B cell (primary cell): ENCODE results near the gene CDRT15. TPM values are rescaled to one million over a fixed set of nuclear protein-coding genes. Genes with fewer than 3 reads are reported as not detected.
A peak's percentile ranks its signal among the peaks of the same experiment; 100 is the strongest.

Experiments used
- ATAC-seq: fragments of 200-7000 bp; cut with Tn5 transposase; one replicate; pipeline ENCODE4 v1.10.0; 2021; ENCODE audit warnings: low read depth, mild to moderate bottlenecking, moderate number of reproducible peaks, moderate library complexity
- CTCF ChIA-PET: fragments of 350-600 bp; sonication (Branson Sonifier 250); formaldehyde crosslinking; loops from one replicate; lab custom pipeline; 2021; ENCODE audit warnings: antibody characterized with exemption, inconsistent platforms; lab: Charles Lee
- POLR2A ChIA-PET: fragments of 350-600 bp; sonication (Branson Sonifier 250); formaldehyde crosslinking; loops from one replicate; lab custom pipeline; 2021; ENCODE audit warnings: antibody characterized with exemption; lab: Charles Lee
- DNase-seq: peaks from one replicate; pipeline ENCODE4 v3.0.0; 2013
- H2AFZ ChIP-seq: 2 replicates; pipeline ENCODE4 v1.6.1; 2012; ENCODE audit warnings: mild to moderate bottlenecking, low read depth, low read length; ENCODE audit not compliant: insufficient read depth, poor library complexity, severe bottlenecking
- H3K27ac ChIP-seq, 2 donors: 1 replicate in 1 of 2; 2 replicates in 1 of 2; pipeline ENCODE4 v1.5.1; 2012 to 2013; ENCODE audit warnings: low read length in 2 of 2, mild to moderate bottlenecking in 2 of 2, moderate library complexity in 1 of 2
- H3K27me3 ChIP-seq, 4 experiments: fragments of 200-600 bp in 1 of 4; sonication (generic) in 1 of 4; replicated peaks in 1 of 4; 1 replicate in 2 of 4; 2 replicates in 2 of 4; pipeline versions ENCODE4 v1.6.1 to v1.7.0; 2013 to 2016; ENCODE audit warnings: low read length in 3 of 4, mild to moderate bottlenecking in 2 of 4, mixed read lengths in 1 of 4, moderate library complexity in 1 of 4; ENCODE audit not compliant: insufficient read depth in 4 of 4, control insufficient read depth in 3 of 4; ENCODE audit errors: control extremely low read depth in 1 of 4
- H3K36me3 ChIP-seq, 2 experiments: replicated peaks in 1 of 2; 1 replicate in 1 of 2; 2 replicates in 1 of 2; pipeline versions ENCODE4 v1.6.1 to v1.7.1; 2013; ENCODE audit warnings: low read length in 1 of 2; ENCODE audit not compliant: insufficient read depth in 2 of 2, control insufficient read depth in 1 of 2; ENCODE audit errors: control extremely low read depth in 1 of 2, extremely low read depth in 1 of 2
- H3K4me1 ChIP-seq, 2 donors: fragments of 200-600 bp in 1 of 2; sonication (generic) in 1 of 2; 1 replicate in 1 of 2; 2 replicates in 1 of 2; pipeline versions ENCODE4 v1.5.1 to v1.6.1; 2013 to 2017; ENCODE audit warnings: low read length in 2 of 2; ENCODE audit not compliant: control insufficient read depth in 2 of 2, insufficient read depth in 2 of 2
- H3K4me2 ChIP-seq: replicated peaks from 2 replicates; pipeline ENCODE3; 2012; ENCODE audit warnings: mild to moderate bottlenecking, low read depth, low read length; ENCODE audit not compliant: poor library complexity, severe bottlenecking
- H3K4me3 ChIP-seq, 5 experiments: fragments of 200-600 bp in 1 of 5; sonication (generic) in 1 of 5; 1 replicate in 3 of 5; 2 replicates in 2 of 5; pipeline versions ENCODE4 v1.5.1 to v1.7.0; 2011 to 2016; ENCODE audit warnings: low read length in 4 of 5, mild to moderate bottlenecking in 4 of 5, low read depth in 2 of 5, control low read depth in 1 of 5, moderate library complexity in 1 of 5; ENCODE audit not compliant: insufficient read depth in 1 of 5; ENCODE audit errors: control extremely low read depth in 1 of 5, extremely low read depth in 1 of 5
- H3K79me2 ChIP-seq: fragments of 200-600 bp; sonication (generic); one replicate; pipeline ENCODE4 v1.6.0; 2016; ENCODE audit warnings: low read length; ENCODE audit not compliant: control insufficient read depth, insufficient read depth
- H3K9ac ChIP-seq: fragments of 200-600 bp; sonication (generic); 2 replicates; pipeline ENCODE4 v1.6.1; 2017; ENCODE audit warnings: mild to moderate bottlenecking, low read length, moderate library complexity
- H3K9me3 ChIP-seq, 3 donors: one replicate each; pipeline versions ENCODE4 v1.6.1 to v1.7.1; 2013; ENCODE audit warnings: low read length in 2 of 3; ENCODE audit not compliant: control insufficient read depth in 2 of 3, insufficient read depth in 1 of 3; ENCODE audit errors: control extremely low read depth in 1 of 3
- H4K20me1 ChIP-seq: 2 replicates; pipeline ENCODE4 v1.6.0; 2012; ENCODE audit warnings: mild to moderate bottlenecking, low read length; ENCODE audit not compliant: insufficient read depth, control insufficient read depth, poor library complexity, severe bottlenecking
- H3K27ac Mint-ChIP-seq: one replicate; pipeline ENCODE4 v1.8.0; 2021; ENCODE audit warnings: mixed read lengths
- H3K27me3 Mint-ChIP-seq: one replicate; pipeline ENCODE4 v1.8.0; 2021; ENCODE audit warnings: mixed read lengths
- H3K4me1 Mint-ChIP-seq: one replicate; pipeline ENCODE4 v1.8.0; 2021; ENCODE audit warnings: mixed read lengths
- H3K4me3 Mint-ChIP-seq: one replicate; pipeline ENCODE4 v1.8.0; 2021; ENCODE audit warnings: mixed read lengths
- H3K9me3 Mint-ChIP-seq: one replicate; pipeline ENCODE4 v1.8.0; 2022; ENCODE audit warnings: mixed read lengths; ENCODE audit not compliant: insufficient read depth
- EZH2 ChIP-seq: IDR thresholded peaks from 2 replicates; pipeline ENCODE4 v1.6.1; 2012; ENCODE audit warnings: borderline replicate concordance, low read depth, mild to moderate bottlenecking, moderate library complexity, low read length; ENCODE audit not compliant: insufficient read depth, poor library complexity, severe bottlenecking
- WGBS: methylation state at CpG from one replicate; pipeline ENCODE4 v1.1.5; 2013; ENCODE audit warnings: missing lambda C conversion rate; ENCODE audit not compliant: insufficient coverage; 5-methylcytosine and 5-hydroxymethylcytosine counted together
- intact Hi-C: fragments of 100-400 bp; cut with micrococcal nuclease; formaldehyde crosslinking; loops from one replicate; pipeline ENCODE4 v1.10.0; 2022
- polyA plus RNA-seq: library from polyadenylated mRNA; depleted of rRNA; stranded (reverse); fragments of >200 nt; gene quantifications from 2 replicates; pipeline ENCODE4 v1.2.3, GENCODE V29; 2012
- total RNA-seq, 2 donors: library from RNA; stranded (reverse); fragments of 120-200 nt in 1 of 2; gene quantifications; 1 replicate in 1 of 2; 2 replicates in 1 of 2; pipeline versions ENCODE4 v1.2.3 to v1.2.4, GENCODE V29; 2013 to 2022
- TF ChIP-seq, protein P1 (sequence below): fragments of 200-600 bp; IDR thresholded peaks from one replicate; pipeline ENCODE4 v1.8.0; 2022; ENCODE audit warnings: antibody characterized with exemption, mild to moderate bottlenecking

The CDRT15 gene
- total and polyA plus RNA-seq, 2 donors (not counting 1 experiment from before 2014, with no cell fraction given), result not detected

GRCh38 chr17:14197057-14197456 lies 39.6 kb downstream of the CDRT15 start:
- Histone ChIP-seq H3K79me2 (no peaks in the 10 kb centered on the region), H3K4me1 (peaks cover 7 to 14% of the 10 kb centered on the region in 2 donors), H3K9ac (no peak overlapping the region), H3K9me3 (peaks cover 0 to 1% (median 0%) of the 10 kb centered on the region in 3 donors), H3K4me2 (no peak overlapping the region), H2AFZ (no peak overlapping the region), H3K27me3 (peaks cover 0 to 3% (median 1%) of the 10 kb centered on the region in 4 experiments), H4K20me1 (peaks cover 46% of the 10 kb centered on the region), H3K36me3 (no peaks in the 10 kb centered on the region), H3K4me3 (no peak overlapping the region), H3K27ac (no peak overlapping the region)
- CTCF ChIA-PET, result no interaction called here
- Mint-ChIP-seq H3K4me1 (peaks cover 19% of the 10 kb centered on the region), H3K9me3 (no peaks in the 10 kb centered on the region), H3K27me3 (peaks cover 21% of the 10 kb centered on the region), H3K27ac (no peak overlapping the region), H3K4me3 (no peak overlapping the region)
- intact Hi-C loops, result no loop called here
- ATAC-seq (no peak), DNase-seq (no peak)
- TF ChIP-seq EZH2, result no peak
- TF ChIP-seq, protein P1, sequence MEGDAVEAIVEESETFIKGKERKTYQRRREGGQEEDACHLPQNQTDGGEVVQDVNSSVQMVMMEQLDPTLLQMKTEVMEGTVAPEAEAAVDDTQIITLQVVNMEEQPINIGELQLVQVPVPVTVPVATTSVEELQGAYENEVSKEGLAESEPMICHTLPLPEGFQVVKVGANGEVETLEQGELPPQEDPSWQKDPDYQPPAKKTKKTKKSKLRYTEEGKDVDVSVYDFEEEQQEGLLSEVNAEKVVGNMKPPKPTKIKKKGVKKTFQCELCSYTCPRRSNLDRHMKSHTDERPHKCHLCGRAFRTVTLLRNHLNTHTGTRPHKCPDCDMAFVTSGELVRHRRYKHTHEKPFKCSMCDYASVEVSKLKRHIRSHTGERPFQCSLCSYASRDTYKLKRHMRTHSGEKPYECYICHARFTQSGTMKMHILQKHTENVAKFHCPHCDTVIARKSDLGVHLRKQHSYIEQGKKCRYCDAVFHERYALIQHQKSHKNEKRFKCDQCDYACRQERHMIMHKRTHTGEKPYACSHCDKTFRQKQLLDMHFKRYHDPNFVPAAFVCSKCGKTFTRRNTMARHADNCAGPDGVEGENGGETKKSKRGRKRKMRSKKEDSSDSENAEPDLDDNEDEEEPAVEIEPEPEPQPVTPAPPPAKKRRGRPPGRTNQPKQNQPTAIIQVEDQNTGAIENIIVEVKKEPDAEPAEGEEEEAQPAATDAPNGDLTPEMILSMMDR, result no peak
- WGBS, result 94% methylated on average over 2 of the region's 2 CpGs
- POLR2A ChIA-PET, result no interaction called here

DNA sequence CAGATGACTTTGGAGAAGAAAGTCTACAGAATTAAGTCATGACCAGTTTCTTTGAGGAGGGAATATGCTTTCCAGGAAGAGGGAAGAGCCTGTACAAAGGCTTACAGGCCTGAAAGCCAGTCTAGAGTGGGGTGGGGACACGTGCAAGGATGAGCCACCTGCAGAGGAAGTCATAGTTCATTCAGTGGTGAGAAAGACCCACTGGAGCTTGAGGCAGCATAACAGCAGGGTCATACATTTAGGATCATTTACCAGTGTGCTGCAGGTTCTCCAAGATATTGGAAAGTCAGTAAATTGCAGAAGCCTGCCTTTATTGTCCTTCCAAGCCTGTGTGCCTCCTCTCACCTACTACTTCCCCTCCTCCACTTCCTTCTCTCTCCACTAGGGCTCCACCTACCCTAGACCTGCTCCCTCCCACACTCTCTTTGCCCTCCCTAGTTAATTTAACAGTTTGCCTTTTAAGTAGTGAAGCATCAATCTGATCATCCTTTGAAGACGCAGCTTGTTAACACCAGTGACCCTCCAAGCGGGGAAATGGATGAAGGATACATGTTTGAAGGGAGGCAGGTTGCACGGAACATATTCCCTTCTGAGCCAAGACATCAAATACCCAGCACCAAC lies 40.2 kb downstream of the CDRT15 start:
- no peaks in the 10 kb centered on the region for H3K36me3 ChIP-seq
- Mint-ChIP-seq H3K4me1 (peaks cover 24% of the 10 kb centered on the region), H3K27me3 (peaks cover 21% of the 10 kb centered on the region), H3K4me3 (no peak overlapping the region), H3K9me3 (no peaks in the 10 kb centered on the region), H3K27ac (no peak overlapping the region)
- H3K4me1 ChIP-seq, result peaks cover 11 to 14% of the 10 kb centered on the region in 2 donors
- no peaks in the 10 kb centered on the region for H3K79me2 ChIP-seq
- POLR2A ChIA-PET, result no interaction called here
- H3K27ac ChIP-seq, result no peak overlapping the region
- no peak overlapping the region for H3K4me2 ChIP-seq
- no peak overlapping the region for H2AFZ ChIP-seq
- H4K20me1 ChIP-seq, result peaks cover 46% of the 10 kb centered on the region
- peaks cover 0 to 6% (median 1%) of the 10 kb centered on the region in 4 experiments for H3K27me3 ChIP-seq
- ATAC-seq (no peak), DNase-seq (no peak)
- CTCF ChIA-PET, result interaction anchor here (0.6 kb wide), 1 partner anchor 981 kb away, joined by 3 read pairs; no protein-coding TSS in a partner anchor
- peaks cover 0 to 1% (median 0%) of the 10 kb centered on the region in 3 donors for H3K9me3 ChIP-seq
- H3K9ac ChIP-seq, result no peak overlapping the region
- intact Hi-C loops, result no loop called here
- TF ChIP-seq EZH2, result no peak
- TF ChIP-seq, protein P1, result peak; percentile 26
- WGBS, result 25% methylated on average over 1 of the region's 4 CpGs
- no peak overlapping the region for H3K4me3 ChIP-seq
